DOHH2 (cell line): Measurements from ENCODE around the gene IFNL4.

Experiments used
- H3F3A ChIP-seq: fragments of 200-600 bp; sonication (generic), shearing (Covaris generic); 2 replicates; pipeline ENCODE4 v1.6.0; 2016; ENCODE audit warnings: antibody characterized with exemption, mild to moderate bottlenecking; ENCODE audit not compliant: control insufficient read depth, insufficient read depth
- H3K27ac ChIP-seq: fragments of 200-600 bp; sonication (generic); 2 replicates; pipeline ENCODE4 v1.5.1; 2014; ENCODE audit warnings: low read depth, mild to moderate bottlenecking, low read length, moderate library complexity
- H3K27me3 ChIP-seq: fragments of 200-600 bp; sonication (generic); 2 replicates; pipeline ENCODE4 v1.6.1; 2014; ENCODE audit warnings: mild to moderate bottlenecking, low read length, mixed read lengths; ENCODE audit not compliant: control insufficient read depth
- H3K36me3 ChIP-seq: fragments of 200-600 bp; sonication (generic); 2 replicates; pipeline ENCODE4 v1.6.1; 2014; ENCODE audit warnings: mild to moderate bottlenecking, low read length, moderate library complexity, mixed read lengths; ENCODE audit not compliant: control insufficient read depth
- H3K4me1 ChIP-seq: fragments of 200-600 bp; sonication (generic); 2 replicates; pipeline ENCODE4 v1.6.1; 2014; ENCODE audit warnings: mild to moderate bottlenecking, low read length, mixed read lengths; ENCODE audit not compliant: control insufficient read depth
- H3K4me2 ChIP-seq: fragments of 200-600 bp; sonication (generic); 2 replicates; pipeline ENCODE4 v1.6.0; 2014; ENCODE audit warnings: mild to moderate bottlenecking, low read length, moderate library complexity
- H3K4me3 ChIP-seq: fragments of 200-600 bp; sonication (generic); 2 replicates; pipeline ENCODE4 v1.5.1; 2014; ENCODE audit warnings: mild to moderate bottlenecking, low read length, mixed read lengths
- H3K79me2 ChIP-seq: fragments of 200-600 bp; sonication (generic); 2 replicates; pipeline ENCODE4 v1.6.1; 2014; ENCODE audit warnings: mild to moderate bottlenecking, low read length, mixed read lengths; ENCODE audit not compliant: control insufficient read depth
- H3K9me2 ChIP-seq: fragments of 200-600 bp; sonication (generic); replicated peaks from 2 replicates; pipeline ENCODE4 v1.6.1; 2014; ENCODE audit warnings: mild to moderate bottlenecking, low read length, mixed read lengths; ENCODE audit not compliant: control insufficient read depth
- H3K9me3 ChIP-seq: fragments of 200-600 bp; sonication (generic); 2 replicates; pipeline ENCODE4 v1.6.1; 2014; ENCODE audit warnings: antibody characterized with exemption, low read length, mixed read lengths; ENCODE audit not compliant: control insufficient read depth, insufficient read depth
- H4K20me1 ChIP-seq: fragments of 200-600 bp; sonication (generic); 2 replicates; pipeline ENCODE4 v1.6.0; 2014; ENCODE audit warnings: low read depth, mild to moderate bottlenecking, antibody characterized with exemption, low read length, moderate library complexity; ENCODE audit not compliant: control insufficient read depth, insufficient read depth
- EZH2phosphoT487 ChIP-seq: fragments of 200-600 bp; sonication (generic); IDR thresholded peaks from 2 replicates; pipeline ENCODE4 v1.6.1; 2017; ENCODE audit warnings: borderline replicate concordance, mild to moderate bottlenecking, antibody characterized with exemption, low read length, moderate library complexity, mixed read lengths
- TF ChIP-seq, protein P1 (sequence below): fragments of 200-600 bp; sonication (generic); IDR thresholded peaks from one replicate; pipeline ENCODE4 v1.5.1; 2014; ENCODE audit warnings: antibody characterized with exemption, mild to moderate bottlenecking, low read depth, low read length; ENCODE audit not compliant: poor library complexity, severe bottlenecking

Gene IFNL4

DNA sequence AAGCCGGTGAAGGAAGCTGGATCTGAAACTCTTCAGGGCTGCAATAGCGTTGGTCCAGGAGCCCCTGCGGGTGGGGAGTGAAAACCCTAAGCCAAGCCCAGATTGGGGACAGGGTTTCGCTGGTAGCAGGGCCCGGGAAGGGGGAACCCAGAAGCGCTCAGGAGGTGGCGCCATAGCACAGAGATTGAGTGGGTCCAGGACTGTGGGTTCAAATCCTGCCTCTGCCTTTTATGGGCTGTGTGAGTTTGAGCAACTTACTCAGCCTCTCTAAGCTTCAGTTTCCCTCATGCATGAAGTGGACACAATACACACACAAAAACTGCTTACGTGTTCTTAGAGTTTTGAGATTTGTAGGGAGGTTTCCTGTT is 36.3 kb downstream of the IFNL4 start:
- TF ChIP-seq, protein P1, sequence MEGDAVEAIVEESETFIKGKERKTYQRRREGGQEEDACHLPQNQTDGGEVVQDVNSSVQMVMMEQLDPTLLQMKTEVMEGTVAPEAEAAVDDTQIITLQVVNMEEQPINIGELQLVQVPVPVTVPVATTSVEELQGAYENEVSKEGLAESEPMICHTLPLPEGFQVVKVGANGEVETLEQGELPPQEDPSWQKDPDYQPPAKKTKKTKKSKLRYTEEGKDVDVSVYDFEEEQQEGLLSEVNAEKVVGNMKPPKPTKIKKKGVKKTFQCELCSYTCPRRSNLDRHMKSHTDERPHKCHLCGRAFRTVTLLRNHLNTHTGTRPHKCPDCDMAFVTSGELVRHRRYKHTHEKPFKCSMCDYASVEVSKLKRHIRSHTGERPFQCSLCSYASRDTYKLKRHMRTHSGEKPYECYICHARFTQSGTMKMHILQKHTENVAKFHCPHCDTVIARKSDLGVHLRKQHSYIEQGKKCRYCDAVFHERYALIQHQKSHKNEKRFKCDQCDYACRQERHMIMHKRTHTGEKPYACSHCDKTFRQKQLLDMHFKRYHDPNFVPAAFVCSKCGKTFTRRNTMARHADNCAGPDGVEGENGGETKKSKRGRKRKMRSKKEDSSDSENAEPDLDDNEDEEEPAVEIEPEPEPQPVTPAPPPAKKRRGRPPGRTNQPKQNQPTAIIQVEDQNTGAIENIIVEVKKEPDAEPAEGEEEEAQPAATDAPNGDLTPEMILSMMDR = peak; percentile 64
- TF ChIP-seq EZH2phosphoT487 = no peak
- Histone ChIP-seq H3K36me3 (no peaks in the 10 kb centered on the region), H3K79me2 (no peaks in the 10 kb centered on the region), H4K20me1 (no peaks in the 10 kb centered on the region), H3K9me2 (no peaks in the 10 kb centered on the region), H3K4me2 (no peak overlapping the region), H3K27me3 (no peaks in the 10 kb centered on the region), H3K9me3 (no peaks in the 10 kb centered on the region), H3K4me1 (no peaks in the 10 kb centered on the region), H3K27ac (no peak overlapping the region), H3K4me3 (no peak overlapping the region), H3F3A (no peaks in the 10 kb centered on the region)

DNA sequence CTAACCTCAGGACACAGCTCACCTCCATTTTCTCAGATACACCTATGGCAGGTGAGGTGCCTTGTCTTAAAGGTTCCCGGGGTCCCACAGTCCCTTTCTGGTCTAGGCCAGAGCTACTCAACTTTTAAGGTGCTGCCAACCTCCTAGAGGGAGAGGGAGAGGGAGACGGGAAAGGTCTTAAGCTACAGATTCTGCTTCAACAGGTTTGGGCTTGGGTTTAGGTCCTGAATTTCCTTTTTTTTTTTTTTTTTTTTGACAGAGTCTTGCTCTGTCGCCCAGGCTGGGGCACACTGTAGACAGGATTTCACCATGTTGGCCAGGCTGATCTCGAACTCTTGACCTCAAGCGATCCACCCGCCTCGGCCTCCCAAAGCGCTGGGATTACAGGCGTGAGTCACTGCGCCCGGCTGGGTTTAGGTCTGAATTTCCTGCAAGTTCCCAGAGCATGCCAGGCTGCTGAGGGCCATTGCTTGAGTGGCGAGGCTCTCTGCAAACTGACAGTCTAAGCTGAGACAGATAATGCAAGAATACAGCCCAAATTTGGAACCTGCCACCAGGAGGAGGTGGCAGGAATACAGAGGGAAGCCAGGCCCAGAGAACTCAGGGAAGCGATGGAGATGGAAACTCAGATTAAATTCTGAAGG is 36.8 kb downstream of the IFNL4 start:
- H3K9me3 ChIP-seq = no peaks in the 10 kb centered on the region
- H3F3A ChIP-seq = no peaks in the 10 kb centered on the region
- H3K9me2 ChIP-seq = no peaks in the 10 kb centered on the region
- H3K4me2 ChIP-seq = no peak overlapping the region
- H3K27ac ChIP-seq = no peak overlapping the region
- no peaks in the 10 kb centered on the region for H3K27me3 ChIP-seq
- no peaks in the 10 kb centered on the region for H4K20me1 ChIP-seq
- H3K4me3 ChIP-seq = no peak overlapping the region
- H3K4me1 ChIP-seq = no peaks in the 10 kb centered on the region
- H3K36me3 ChIP-seq = no peaks in the 10 kb centered on the region
- no peaks in the 10 kb centered on the region for H3K79me2 ChIP-seq
- TF ChIP-seq, protein P1 = no peak
- no peak for TF ChIP-seq EZH2phosphoT487

DNA sequence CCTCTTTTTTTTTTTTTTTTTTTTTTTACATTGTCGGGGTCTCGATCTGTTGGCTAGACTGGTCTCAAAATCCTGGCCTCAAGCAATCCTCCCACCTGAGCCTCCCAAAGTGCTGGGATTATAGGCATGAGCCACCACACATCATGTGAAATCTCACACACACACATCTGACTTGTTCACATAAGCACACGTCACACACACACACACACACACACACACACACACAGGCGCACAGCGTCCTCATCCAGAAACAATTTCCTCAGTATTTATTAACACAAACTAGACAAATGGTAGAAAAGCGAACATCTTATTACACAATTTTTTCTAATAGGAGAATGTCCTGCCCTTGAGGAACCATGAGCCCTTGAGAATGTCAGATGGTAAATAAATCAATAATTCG is 39.5 kb downstream of the IFNL4 start:
- TF ChIP-seq, protein P1 = no peak
- no peak for TF ChIP-seq EZH2phosphoT487
- Histone ChIP-seq H3F3A (no peaks in the 10 kb centered on the region), H3K79me2 (no peaks in the 10 kb centered on the region), H3K27ac (no peak overlapping the region), H4K20me1 (no peaks in the 10 kb centered on the region), H3K4me1 (no peaks in the 10 kb centered on the region), H3K9me3 (no peaks in the 10 kb centered on the region), H3K36me3 (no peaks in the 10 kb centered on the region), H3K27me3 (no peaks in the 10 kb centered on the region), H3K4me3 (no peak overlapping the region), H3K4me2 (no peak overlapping the region), H3K9me2 (no peaks in the 10 kb centered on the region)
